ENCODE measurements around the gene ACAN. TPM values are rescaled to one million over a fixed set of nuclear protein-coding genes. Genes with fewer than 3 reads are reported as not detected.

ACAN gene
- total RNA-seq, 1 experiment from 2014 or later = 1.4 TPM

GRCh38 chr15:88799341-88799740 is 3.9 kb upstream of the ACAN start:
- Mint-ChIP-seq H3K4me3 (no peak overlapping the region), H3K27me3 (ENCODE audit: low read depth) (peaks cover 62% of the 10 kb centered on the region), H3K4me1 (peaks cover 11% of the 10 kb centered on the region), H3K27ac (no peak overlapping the region), H3K9me3 (no peaks in the 10 kb centered on the region), H3K36me3 (no peaks in the 10 kb centered on the region)
- ChIA-PET CTCF (no interaction called here), POLR2A (no interaction called here)
- no peak for ATAC-seq
- no peak for DNase-seq (ENCODE audit: low spot score)
- TF ChIP-seq PRRX2 (CRISPR knock-in tag; IDR thresholded peaks at IDR 0.05) (no peak), CDX4 (CRISPR knock-in tag; IDR thresholded peaks at IDR 0.05; ENCODE audit: borderline replicate concordance) (no peak), IRF1 (CRISPR knock-in tag; IDR thresholded peaks at IDR 0.05) (no peak), ZNF317 (CRISPR knock-in tag; IDR thresholded peaks at IDR 0.05; ENCODE audit: borderline replicate concordance, low read depth) (no peak), ZNF232 (CRISPR knock-in tag; IDR thresholded peaks at IDR 0.05) (no peak), KAT7 (CRISPR knock-in tag; IDR thresholded peaks at IDR 0.05; ENCODE audit: borderline replicate concordance) (no peak)

GRCh38 chr15:88800026-88800425 is 3.2 kb upstream of the ACAN start:
- TF ChIP-seq ZBTB21 (CRISPR knock-in tag; IDR thresholded peaks at IDR 0.05; ENCODE audit: borderline replicate concordance) = no peak
- no peak for TF ChIP-seq FOXP1 (CRISPR knock-in tag; IDR thresholded peaks at IDR 0.05; ENCODE audit: borderline replicate concordance)
- no peak for TF ChIP-seq ZNF121 (CRISPR knock-in tag; IDR thresholded peaks at IDR 0.05)
- no peak for TF ChIP-seq STAT6 (CRISPR knock-in tag; conservative IDR thresholded peaks at IDR 0.05; ENCODE audit: low read depth)
- no peak for TF ChIP-seq JUN (CRISPR knock-in tag; IDR thresholded peaks at IDR 0.05)
- no peak for TF ChIP-seq ERG (CRISPR knock-in tag; IDR thresholded peaks at IDR 0.05)
- no peak for TF ChIP-seq ZNF423 (CRISPR knock-in tag; IDR thresholded peaks at IDR 0.05)
- TF ChIP-seq ZNF396 (CRISPR knock-in tag; IDR thresholded peaks at IDR 0.05; ENCODE audit: borderline replicate concordance) = no peak
- no peak for TF ChIP-seq RORB (CRISPR knock-in tag; IDR thresholded peaks at IDR 0.05)
- TF ChIP-seq CTCF (IDR thresholded peaks at IDR 0.05) = no peak
- TF ChIP-seq MYBL2 (CRISPR knock-in tag; IDR thresholded peaks at IDR 0.05) = no peak
- TF ChIP-seq GRHL2 (CRISPR knock-in tag; IDR thresholded peaks at IDR 0.05; ENCODE audit: insufficient replicate concordance, severe bottlenecking) = no peak
- CTCF ChIA-PET = no interaction called here
- H3K9me3 Mint-ChIP-seq = no peaks in the 10 kb centered on the region
- H3K4me1 Mint-ChIP-seq = peaks cover 11% of the 10 kb centered on the region
- POLR2A ChIA-PET = no interaction called here
- H3K27ac Mint-ChIP-seq = no peak overlapping the region
- no peak overlapping the region for H3K4me3 Mint-ChIP-seq
- H3K27me3 Mint-ChIP-seq (ENCODE audit: low read depth) = peaks cover 68% of the 10 kb centered on the region
- DNase-seq (ENCODE audit: low spot score) (no peak), ATAC-seq (no peak)
- no peaks in the 10 kb centered on the region for H3K36me3 Mint-ChIP-seq

Data from WTC11 (cell line).